Gastroesophageal sphincter (tissue), 3 donors: ENCODE data around the gene HELZ2.

Experiments
- CTCF ChIP-seq, 4 experiments: fragments of 200-600 bp in 2 of 4; fragments of 450-650 bp in 2 of 4; sonication (generic) in 1 of 4; IDR thresholded peaks; one replicate each; pipeline ENCODE4 v1.5.1; 2017 to 2019; ENCODE audit warnings: antibody characterized with exemption in 4 of 4, mild to moderate bottlenecking in 2 of 4, moderate library complexity in 2 of 4
- POLR2AphosphoS5 ChIP-seq: sonication (generic); formaldehyde crosslinking; IDR thresholded peaks from one replicate; pipeline ENCODE4 v1.6.1; 2017; ENCODE audit warnings: antibody characterized with exemption

GRCh38 chr20:63532449-63532971 is 41.5 kb downstream of the HELZ2 start:
- TF ChIP-seq CTCF (IDR thresholded peaks at IDR 0.05) (no peak), POLR2AphosphoS5 (no peak)
